ENCODE data around the gene CATSPER1.
"Not testable (repeated sequence)": the region's sequence is repeated elsewhere in the genome, so short reads cannot be mapped to it uniquely, and the experiment has no call there.

The CATSPER1 gene

DNA sequence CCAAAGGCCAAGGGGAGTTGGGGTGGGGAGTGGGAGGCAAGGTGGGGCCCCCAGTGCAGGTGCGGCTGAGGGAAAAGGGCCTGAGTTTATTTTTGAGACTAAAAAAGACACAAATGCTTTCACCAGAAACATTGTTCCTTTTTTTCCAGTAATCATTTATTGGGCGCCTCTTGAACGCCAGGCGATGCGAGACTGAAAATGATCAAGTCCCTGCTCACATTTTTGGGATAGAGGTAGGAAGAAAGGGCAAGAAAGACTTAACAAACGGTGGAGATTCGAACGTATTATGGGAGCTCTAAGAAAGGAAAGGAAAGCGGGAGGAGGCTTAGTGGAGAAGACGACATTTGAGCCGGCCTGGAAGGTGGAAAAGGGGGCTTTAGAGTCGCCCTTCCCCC is 25.1 kb upstream of the CATSPER1 start:
- no peak for DNase-seq

DNA sequence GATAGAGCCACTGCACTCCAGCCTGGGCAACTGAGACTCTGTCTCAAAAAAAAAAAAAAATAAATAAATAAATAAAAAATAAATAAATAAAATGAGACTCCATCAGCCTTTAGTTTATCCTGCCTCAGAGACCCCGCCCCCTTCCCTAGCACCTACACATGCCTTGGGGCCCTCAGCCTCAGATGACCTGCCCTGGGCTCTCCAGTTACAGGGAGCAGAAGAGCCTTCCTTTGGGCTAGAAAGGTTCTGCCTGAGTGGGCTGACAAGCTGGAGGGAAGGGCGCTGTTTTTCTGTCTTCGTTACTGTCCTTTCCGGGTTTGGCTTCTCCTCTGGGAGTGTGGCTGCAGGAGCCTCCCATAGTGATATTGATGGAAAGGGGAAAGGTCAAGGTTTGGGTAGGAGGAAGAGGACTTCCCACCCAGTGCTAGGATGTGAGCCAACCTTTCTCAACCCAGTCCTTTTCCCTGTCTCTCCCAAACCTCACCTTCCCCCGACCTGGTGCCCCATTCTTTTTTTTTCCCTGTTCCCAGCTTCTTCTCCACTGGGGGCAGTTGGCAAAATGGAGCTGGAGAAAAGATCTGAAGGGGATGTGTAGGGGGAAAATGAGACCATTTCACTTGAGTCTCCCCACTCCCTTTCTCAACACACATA is 24.4 kb upstream of the CATSPER1 start:
- no peak for DNase-seq

DNA sequence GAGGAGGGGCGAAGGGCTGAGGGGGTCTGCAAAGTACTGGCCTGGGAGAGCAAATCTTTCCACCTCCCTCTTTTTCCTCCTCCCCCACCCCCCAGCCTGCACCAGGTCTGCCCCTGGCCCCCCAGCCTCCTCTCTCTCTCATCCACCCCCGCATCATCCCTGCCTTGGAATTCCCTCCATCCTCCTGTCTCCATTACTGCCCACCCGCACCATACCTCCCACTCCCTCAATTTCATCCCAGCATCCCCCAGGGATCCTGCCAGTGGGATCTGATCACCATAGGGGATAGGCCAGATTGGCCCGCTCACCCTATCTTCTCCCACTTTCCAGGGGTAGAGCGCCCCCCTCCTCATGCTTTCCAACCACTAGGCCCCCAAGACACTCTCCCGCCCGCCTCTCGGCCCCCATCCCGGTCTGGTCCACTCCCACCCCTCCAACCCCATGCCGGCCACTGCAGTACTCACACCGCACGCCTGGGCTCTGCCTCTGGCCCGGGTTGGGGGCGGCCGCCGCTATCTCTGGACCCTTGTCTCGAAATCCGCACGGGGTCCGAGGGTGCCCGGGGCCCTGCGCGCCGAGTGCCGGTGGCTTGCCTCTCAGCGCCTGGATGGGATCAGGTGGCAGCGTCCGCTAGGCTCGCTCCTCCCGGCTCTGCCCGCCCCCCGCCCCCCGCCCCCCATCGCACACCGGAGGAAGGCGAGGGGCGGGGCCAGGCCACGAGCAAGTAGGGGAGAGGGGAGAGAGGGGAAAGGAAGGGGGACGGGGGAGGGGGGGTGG is 22.5 kb upstream of the CATSPER1 start, which contains the start of gene GAL3ST3:
Gene GAL3ST3, minus strand, starts transcription at position 615 of the 777 bp plus-strand sequence. CDS start 3,746 bp downstream, outside the sequence.
- no peak for DNase-seq

DNA sequence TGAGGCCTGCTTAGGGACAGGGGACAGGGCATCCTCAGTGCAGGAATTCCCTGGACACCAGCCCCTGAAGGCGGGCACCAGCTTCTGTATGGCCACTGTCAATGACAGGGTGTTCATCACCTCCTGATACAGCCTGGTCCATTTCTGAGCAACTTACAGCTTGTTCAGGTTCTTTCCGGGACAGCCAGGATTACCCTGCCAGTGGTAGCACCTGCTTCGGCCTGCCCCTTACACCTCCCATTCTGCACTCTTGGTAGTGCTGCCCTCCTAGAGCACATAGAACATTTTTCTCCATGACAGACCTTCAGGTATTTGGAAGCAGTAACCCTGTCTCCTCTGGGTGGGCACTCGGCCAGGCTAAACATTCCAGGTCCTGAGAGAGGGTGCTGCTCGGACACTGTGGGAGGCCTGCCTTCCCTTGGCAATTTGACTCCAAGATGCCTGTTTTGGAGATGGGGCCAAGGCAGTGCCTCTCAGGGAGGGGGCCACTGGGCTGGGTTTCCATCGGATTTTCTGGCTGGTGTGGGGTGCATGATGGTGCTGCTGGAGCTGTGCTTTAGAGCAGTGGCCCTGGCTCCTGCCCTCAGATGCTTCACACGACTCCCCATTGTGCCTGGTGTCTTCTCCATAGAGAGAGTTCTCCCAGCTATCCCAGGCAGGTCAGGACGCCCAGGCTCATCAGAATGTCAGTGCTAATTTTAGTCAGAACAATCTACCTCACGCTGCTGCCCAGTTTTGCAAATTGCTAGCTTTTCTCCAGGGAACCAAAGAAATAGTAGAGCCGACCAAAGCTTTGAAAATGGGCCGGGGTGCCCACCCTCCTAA is 21.5 kb upstream of the CATSPER1 start:
- no peak for DNase-seq

DNA sequence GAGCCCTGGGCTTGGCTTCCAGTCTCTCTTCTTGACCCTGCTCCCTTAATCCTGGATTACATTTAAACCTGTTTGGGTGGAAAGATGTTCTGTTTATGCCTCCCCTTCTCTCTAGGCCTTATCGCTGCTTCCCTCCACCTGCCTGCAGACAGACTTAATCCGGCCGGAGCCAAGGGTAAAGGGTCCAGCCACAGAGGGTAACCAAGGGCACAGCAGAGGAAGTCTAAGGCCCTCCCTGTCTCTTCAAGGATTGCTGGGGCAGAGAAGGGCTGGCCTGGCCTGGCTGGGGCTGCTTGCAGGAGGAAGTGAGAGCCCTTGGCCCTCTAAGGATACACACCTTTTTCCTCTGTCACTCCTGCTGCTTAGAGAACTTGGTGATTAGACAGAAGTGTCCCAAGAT is 20.6 kb upstream of the CATSPER1 start:
- no peak for DNase-seq

DNA sequence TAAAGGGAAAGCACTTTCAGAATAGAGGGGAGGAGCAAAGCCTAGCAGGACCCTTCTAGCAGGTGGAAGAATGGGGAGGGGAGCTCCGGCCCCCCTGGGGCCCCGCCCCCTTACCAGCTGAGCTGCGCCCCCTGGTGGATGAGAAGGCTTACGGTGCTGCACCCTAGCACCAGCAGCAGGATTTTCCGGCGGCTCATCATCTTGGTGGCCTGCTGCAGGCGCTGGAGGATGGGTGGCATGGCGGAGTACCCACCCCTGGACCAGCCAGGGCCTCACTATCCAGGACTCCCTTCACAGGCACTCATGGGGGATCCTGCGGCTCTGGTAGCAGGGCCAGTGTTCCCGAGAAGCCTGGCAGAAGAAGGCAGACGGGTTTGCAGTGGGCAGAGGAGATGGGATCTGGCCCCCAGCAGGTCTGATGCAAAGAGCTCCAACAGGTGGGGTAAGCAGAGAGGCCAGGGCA is 18.9 kb upstream of the CATSPER1 start:
- DNase-seq, result peak; percentile 86

DNA sequence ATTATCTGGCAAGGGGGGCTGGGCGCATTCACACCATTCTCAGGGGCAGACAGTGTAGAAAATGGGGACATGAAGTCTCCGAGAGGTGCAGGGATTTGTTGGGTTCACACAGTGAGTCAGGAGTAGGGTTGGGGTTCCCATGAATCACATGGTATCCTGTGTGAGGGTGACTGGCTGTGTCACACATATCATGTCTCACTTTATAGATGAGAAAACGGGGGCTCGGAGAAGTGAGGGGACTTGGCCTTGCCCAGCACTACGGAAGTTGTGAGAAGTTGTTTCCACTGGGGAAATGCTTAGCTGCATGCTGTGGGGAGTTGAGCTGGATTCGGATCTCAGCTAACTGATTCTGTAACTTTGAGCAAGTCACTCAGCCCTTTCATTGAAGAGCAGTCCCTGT is 18.5 kb upstream of the CATSPER1 start:
- DNase-seq, result no peak

DNA sequence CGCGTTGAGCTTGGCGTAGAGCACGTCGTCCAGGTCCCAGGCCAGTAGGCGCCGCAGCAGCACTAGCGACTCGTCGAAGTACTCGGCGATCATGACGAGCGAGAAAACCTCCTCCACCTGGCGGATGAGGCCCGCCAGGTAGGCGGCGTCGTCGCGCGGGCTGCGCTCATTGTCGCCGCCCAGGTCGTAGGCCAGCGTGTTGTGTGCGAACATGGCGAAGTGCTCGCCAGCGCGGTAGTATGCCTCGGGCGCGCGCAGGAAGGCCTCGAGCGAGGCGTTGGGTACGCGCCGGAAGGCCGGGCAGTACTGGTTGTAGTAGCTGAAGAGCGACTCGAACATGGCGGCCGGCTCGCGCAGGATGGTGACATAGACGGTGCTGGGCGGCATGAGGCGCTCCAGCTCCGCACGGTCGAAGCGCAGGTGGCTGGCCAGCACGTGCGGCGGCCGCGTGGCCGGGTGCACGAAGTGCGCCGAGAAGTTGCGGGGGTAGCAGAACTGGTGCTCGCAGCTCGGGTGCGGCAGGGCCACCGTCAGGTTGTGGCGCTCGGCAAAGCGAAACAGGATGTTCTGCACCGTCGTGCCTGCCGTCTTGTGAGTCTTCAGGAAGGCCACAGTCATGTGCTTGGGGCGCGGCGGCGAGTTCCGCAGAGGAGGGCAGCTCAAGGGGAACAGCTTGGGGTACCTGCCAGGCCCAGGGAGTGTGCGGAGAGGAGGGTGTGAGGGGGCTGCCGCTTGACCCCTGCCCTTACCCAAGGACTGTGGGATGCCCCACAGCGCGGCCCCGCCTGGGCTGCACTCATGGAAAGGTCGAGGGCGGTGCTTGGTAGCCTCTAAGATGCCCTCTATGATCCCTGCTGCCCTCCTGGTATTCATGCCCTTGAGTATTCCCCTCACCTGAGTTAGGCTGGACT is 17.0 kb upstream of the CATSPER1 start:
- DNase-seq, result no peak

DNA sequence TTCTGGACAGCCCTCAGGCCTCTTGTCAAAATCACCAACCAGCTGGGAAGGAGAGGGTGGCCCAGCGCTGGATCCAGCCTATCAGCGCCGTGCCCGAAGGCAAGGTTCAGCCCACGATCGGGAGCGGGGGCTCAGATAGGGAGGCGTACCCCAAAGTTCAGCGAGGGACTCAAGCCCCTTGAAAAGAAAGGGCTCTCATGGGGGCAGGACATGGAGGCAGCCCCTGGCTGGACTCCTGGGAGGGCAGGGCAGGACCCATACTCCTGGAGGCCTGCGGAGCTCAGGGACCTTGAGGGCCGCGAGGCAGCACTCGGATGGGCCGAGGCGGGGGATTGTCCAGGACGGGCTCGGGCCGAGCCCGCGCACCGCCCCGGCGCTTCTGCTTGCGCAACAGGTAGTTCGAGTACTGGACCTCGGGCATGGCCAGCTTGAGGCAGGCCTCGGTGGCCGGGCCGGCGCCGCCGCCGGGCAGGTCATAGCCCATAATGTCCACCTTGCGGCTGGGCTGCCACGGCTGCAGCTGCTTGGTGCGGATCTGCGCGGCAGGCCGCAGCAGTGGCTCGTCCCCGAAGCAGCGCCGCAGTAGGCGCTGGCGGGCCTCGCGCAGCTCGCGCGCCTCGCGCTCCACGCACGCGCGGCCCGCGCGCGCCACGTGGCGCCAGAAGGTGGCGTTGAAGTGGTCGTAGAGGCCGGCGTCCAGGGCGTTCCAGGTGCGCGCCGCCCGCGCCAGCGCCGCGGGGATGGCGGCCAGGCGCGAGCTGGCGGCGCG is 16.1 kb upstream of the CATSPER1 start:
- DNase-seq, result no peak

DNA sequence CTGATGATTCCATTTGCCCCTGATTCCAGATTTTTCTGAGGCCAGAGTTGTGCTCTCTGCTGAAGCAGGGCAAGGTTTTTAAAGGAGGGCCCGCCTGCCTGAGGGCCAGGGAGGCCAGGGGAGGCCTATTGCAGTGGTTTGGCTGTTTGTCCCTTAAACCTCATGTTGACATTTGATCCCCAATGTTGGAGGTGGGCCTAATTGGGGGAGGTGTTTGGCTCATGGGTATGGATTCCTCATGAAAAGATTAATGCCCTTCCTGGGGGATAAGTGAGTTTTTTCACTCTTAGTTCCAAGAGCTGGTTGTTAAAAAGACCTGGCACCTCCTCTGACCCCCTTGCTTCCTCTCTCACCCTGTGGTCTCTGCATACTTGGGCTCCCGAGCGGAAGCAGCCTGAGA is 13.5 kb upstream of the CATSPER1 start:
- no peak for DNase-seq

DNA sequence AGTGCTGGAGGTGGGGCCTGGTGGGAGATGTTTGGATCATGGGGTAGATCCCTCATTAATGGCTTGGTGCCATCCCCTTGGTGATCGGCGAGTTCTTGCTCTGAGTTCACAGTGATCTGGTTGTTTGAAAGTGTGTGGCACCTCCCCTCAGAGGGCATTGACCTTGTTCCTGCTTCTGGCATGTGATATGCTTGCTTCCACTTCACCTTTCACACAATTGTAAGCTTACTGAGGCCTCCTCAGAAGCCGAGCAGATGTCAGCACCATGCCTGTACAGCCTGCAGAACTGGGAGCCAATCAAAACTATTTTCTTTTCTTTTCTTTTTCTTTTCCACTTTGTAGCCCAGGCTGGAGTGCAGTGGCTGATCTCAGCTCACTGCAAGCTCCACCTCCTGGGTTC is 11.0 kb upstream of the CATSPER1 start:
- DNase-seq, result no peak

DNA sequence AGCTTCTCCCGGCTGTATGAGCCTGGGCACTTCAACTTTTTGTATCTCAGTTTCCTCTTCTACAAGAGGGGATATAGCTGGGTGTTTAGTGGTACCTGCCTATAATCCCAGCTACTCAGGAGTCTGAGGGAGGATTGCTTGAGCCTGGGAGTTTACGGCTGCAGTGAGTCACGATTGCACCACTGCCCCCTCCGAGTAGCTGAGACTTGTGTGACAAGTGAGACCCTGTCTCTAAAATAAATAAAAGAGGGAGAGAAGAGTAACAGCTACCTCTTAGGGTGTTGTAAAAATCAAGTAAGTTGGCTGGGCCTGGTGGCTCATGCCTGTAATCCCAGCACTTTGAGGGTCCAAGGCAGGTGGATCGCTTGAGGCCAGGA is 10.0 kb upstream of the CATSPER1 start:
- no peak for DNase-seq

DNA sequence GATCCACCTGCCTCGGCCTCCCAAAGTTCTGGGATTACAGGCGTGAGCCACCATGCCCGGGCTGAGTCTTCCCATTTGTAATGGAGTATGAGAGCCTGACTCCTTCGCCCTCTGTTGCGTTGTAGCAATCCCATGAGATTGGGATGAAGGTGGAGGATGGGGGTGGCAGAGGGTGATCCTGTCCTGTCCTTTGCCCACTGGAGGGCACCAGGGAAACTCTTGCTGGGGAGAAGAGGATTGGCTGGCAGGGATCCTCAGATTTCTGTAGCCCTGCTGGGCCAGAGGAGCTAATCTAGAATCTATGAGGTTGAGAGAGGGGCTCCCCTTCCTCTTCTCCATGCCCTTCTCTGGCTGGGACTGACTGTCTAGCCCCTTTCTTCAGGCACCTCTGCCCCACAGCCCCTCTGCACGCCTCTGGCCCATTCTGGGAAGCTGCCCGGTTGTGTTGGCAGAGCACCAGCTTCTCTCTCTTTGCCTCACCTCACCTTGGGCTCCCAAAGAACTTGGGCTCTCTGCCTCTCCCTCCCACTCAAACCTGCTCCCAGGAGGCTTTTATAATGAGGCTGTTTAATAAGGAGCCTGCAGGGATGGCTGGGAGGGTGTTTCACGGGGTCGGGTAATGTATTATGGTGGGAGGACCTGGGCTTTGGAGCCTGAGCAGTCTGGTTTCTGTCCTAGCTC is 9.5 kb upstream of the CATSPER1 start:
- DNase-seq, result no peak

DNA sequence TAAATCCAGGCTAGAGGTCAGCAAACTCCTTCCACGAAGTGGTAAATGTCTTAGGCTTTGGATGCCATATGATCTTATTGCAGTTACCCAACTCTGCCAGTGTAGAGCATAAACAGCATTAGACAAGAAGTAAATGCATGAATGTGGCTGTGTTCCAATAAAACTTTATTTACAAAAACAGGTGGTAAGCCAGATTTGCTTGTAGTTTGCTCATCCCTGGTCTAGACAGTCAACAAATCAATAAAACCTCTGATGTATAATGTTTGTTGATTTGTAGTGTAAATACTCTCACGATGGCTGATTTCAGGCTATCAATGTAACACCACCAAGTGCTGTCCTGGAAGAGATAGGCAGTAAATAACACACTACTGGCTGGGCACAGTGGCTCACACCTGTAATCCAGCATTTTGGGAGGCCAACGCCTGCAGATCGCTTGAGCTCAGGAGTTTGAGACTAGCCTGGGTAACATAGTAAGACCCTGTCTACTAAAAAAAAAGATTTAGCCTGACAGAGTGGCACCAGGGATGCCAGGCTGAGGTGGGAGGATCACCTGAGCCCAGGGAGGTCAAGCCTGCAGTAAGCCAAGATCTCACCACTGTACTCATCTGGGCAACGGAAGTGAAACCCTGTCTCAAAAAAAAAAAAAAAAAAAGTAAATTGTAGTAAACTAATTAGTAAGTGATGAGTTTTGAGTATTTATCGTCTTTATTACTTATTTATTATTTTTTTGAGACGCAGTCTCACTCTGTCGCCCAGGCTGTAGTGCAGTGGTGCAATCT is 6.9 kb upstream of the CATSPER1 start:
- DNase-seq, result no peak

DNA sequence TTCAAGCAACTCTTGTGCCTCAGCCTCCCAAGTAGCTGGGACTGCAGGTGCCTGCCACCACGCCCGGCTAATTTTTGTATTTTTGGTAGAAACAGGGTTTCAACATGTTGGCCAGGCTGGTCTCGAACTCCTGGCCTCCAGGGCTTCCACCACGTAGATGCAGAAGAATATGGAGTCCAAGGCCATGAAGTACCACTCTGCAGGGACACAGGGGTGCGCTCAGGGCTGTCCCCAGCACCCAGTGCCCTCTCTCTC is 3.2 kb downstream of the CATSPER1 start:
- not testable (repeated sequence) for DNase-seq

DNA sequence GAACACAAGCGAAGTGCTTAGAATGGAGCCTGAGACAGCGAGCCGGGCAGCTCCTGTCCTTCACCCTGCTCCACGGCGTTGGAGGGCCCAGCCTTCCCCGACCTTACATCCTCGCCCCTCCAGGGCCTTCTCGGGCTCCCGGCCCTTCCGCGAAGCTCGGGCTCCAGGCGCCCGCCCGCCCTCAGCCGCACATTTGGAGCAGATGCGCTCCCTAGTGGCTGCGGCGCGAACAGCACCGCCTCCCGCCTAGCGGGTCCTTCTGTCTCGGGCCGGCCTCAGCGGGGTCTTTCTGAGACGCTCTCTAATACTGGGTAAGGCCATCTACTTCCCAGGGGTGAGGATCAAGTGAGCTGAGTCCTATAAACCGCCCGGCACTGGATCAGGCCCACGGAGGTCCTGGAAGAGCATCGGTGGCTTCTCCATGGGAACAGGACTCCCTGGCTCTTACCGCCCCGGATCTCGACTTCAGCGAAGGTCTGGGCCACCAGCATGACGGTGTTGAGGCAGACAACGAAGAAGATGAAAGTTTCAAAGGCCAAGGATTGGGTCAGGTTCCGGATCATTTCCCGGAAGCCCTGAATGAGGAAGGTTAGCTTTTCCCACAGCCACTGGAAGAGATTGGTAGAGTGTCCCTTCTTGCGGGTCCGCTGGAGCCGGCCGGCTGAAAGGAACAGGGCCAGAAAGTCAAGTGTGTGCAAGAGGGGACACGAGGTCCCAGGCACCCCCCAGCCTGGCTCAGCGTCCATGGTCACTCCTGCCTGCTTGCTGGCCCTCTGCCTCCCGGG is 3.7 kb downstream of the CATSPER1 start:
- peak; percentile 75 for DNase-seq

DNA sequence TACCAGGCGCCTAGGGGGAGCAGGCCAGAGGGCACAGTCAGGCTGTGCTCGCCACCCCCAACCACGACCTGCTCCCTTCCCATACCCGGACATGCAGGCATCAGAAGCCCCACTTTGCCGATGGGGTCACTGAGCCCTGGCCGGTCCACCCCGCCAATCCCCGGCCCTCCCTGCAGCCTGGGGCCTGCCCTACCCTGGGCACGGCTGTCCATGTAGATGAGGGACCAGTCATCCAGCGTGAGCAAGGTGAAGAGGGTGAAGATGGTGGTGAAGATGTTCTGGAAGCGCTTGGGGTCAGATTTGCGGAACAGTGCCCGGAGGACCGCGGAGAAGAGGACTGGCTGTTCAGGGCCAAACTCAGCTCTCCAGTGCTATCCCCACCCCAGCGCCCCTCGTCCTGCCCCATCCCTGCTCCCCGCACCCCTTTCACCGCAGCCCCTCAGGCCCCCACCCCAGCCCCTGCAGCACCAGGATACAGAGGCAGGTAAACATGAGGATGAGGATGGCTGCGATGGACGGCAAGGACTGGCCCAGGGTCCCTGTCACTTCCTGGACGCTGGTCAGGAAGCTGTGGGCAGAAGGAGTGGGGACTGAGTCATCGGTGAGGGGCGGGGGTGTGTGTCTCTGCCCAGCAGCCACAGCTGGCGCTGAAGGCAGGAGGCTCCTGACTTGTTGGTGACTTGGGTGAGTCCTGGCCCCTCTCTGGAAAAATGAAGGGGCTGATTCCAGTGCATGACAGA is 5.5 kb downstream of the CATSPER1 start:
- DNase-seq, result peak; percentile 20

DNA sequence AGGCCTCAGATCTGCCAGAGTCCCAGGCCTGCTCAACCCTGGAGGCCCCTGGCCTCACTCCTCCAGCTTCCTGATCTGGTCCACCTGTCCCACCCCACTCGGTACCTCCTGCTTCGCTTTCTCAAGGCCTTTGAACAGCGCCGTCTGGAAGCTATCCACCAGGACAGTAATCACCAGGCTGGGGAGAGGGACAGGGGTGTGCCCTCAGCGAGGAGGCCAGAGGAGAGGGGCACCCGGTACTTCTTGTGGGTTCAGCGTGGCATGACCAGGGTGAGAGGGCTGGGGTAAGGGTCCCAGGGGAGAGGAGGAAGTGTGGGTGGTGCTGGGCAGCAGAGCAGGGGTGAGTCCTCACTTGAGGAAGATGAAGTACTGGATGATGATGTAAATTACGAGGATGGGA is 6.1 kb downstream of the CATSPER1 start:
- no peak for DNase-seq

DNA sequence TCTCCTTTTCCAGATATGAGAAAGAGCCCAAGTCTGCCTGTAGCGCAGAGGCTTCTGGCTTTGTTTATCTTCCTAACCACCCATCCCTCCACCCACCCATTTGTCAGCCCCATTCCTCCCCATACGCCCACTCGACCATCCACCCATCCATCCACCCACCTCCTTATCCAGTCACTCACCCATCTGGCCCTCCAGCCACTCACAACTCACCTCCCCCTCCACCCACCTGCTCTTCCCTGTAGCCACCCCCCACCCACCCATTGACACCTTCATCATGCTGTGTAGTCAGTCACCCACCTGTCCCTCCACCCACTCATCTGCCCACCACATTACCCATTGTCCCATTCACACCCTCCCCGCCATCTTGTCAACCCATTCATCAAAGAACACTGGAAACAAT is 9.0 kb downstream of the CATSPER1 start:
- no peak for DNase-seq

All from CD4-positive, alpha-beta T cell treated with Interleukin-21 for 1 hour (primary cell).